ENCODE measurements around the gene SMYD2.

DNA sequence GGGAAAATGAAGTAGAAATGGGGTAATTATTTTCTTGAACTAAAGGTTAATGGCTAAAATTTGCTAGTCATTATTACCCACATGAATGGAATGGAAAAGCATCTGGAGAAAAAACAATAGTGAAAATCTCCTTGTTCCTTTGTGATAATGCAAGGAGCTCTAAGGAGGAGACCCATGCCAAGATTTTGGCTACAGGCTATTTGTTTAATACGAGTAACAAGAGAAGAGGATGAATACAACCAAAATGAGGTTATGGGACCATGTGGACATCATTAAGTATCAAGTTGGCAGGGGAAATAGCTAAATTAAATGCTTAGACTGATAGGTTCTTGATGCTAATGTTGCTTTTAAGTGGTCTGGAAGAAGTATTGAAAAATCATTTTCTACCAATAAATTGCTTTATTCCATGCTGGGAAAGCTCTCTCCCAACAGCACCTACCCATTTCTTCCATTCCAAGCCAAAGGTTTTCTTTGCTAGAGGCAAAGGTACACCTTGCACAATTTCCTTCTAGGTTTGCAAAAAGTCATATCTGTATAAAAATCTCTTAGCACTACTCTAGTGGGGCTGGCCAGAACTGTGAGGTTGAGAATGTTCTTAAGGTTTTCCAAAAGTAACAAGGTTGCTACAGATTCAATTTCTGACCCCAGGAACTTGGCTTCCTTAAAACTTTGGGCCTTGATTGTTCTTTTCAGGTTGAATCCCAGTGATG is 100.2 kb downstream of the SMYD2 start:
- TF ChIP-seq, protein P1, sequence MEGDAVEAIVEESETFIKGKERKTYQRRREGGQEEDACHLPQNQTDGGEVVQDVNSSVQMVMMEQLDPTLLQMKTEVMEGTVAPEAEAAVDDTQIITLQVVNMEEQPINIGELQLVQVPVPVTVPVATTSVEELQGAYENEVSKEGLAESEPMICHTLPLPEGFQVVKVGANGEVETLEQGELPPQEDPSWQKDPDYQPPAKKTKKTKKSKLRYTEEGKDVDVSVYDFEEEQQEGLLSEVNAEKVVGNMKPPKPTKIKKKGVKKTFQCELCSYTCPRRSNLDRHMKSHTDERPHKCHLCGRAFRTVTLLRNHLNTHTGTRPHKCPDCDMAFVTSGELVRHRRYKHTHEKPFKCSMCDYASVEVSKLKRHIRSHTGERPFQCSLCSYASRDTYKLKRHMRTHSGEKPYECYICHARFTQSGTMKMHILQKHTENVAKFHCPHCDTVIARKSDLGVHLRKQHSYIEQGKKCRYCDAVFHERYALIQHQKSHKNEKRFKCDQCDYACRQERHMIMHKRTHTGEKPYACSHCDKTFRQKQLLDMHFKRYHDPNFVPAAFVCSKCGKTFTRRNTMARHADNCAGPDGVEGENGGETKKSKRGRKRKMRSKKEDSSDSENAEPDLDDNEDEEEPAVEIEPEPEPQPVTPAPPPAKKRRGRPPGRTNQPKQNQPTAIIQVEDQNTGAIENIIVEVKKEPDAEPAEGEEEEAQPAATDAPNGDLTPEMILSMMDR (IDR thresholded peaks at IDR 0.05; ENCODE audit: borderline replicate concordance, extremely low read depth, low read length, poor library complexity, severe bottlenecking), result no peak
- TF ChIP-seq EZH2 (IDR thresholded peaks at IDR 0.05; ENCODE audit: borderline replicate concordance, low read depth, low read length, severe bottlenecking), result no peak

Measured in DND-41 (cell line).